Body of pancreas (tissue), 4 donors: Measurements from ENCODE around the gene FAM111A.
A peak's percentile ranks its signal among the peaks of the same experiment; 100 is the strongest.

Source experiments
- POLR2A ChIP-seq, 3 donors: fragments of 450-650 bp; IDR thresholded peaks; one replicate each; pipeline ENCODE4 v1.6.1; 2016; ENCODE audit warnings: antibody characterized with exemption in 3 of 3, mild to moderate bottlenecking in 2 of 3
- TF ChIP-seq, protein P1 (sequence below), 7 experiments: fragments of 450-650 bp in 4 of 7; fragments of 200-600 bp in 3 of 7; sonication (generic) in 3 of 7; IDR thresholded peaks; one replicate each; pipeline ENCODE4 v1.5.1; 2016 to 2019; ENCODE audit warnings: antibody characterized with exemption in 7 of 7

DNA sequence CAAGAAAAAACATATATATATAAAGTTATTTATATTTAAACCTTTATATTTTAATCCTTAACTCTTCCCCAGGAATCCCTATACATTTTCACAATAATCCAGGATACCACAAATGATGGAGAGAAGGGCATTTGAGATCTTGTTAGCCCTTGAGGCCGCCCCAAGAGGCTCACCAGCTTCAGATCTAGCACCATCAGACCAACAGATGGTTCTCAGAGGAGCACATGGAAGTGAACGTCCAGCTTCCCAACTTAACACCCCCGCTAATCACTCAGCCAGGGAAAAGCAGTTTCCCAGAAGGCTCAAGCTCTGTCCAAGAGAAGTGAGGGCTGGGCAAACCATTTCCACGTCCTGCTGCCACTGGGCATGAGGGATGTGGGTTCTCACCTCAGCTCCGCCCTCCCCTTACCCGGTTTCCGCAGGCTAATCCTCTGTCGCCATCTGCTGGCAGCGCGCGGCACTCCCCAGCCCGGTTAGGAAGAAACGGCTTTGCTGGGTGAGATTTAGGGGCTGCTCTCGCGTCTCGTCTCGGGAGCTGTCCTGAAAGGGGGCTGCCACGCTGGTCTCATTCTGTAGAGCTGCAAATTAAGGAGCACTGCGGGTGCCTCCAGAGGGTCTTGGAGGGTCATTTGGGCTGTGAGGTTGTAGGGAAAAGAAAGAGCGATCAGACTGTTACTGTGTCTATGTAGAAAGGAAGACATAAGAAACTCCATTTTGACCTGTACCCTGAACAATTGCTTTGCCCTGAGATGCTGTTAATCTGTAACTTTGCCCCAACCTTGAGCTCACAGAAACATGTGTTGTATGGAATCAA, 6.8 kb upstream of the FAM111A start:
- TF ChIP-seq POLR2A (IDR thresholded peaks at IDR 0.05) = no peak
- TF ChIP-seq, protein P1, sequence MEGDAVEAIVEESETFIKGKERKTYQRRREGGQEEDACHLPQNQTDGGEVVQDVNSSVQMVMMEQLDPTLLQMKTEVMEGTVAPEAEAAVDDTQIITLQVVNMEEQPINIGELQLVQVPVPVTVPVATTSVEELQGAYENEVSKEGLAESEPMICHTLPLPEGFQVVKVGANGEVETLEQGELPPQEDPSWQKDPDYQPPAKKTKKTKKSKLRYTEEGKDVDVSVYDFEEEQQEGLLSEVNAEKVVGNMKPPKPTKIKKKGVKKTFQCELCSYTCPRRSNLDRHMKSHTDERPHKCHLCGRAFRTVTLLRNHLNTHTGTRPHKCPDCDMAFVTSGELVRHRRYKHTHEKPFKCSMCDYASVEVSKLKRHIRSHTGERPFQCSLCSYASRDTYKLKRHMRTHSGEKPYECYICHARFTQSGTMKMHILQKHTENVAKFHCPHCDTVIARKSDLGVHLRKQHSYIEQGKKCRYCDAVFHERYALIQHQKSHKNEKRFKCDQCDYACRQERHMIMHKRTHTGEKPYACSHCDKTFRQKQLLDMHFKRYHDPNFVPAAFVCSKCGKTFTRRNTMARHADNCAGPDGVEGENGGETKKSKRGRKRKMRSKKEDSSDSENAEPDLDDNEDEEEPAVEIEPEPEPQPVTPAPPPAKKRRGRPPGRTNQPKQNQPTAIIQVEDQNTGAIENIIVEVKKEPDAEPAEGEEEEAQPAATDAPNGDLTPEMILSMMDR (IDR thresholded peaks at IDR 0.05) = peak; percentile 88 to 97 (median 93)
